ENCODE results near the gene RPTOR.

DNA sequence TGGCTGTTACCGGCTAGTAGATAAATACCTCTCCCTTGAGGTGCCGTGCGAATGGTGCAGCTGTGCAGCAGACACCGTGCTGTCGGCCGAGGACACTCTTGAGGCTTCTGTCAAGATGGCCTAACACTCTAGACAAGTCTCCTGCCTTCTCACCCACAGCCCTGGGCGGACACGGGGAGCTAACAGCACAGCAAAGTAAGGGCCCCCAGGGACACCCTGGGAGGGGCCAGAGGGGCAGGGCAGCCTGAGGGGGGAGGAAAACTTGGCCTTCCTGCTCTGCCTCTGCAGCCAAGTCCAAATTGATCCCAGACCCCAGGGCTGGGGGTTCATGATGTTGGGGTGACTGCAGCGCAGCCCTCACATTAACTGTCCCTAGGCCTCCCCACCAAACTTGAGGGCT lies 210.2 kb downstream of the RPTOR start:
- TF ChIP-seq CTCF (IDR thresholded peaks at IDR 0.05; ENCODE audit: extremely low read depth in 1 of 2, insufficient read depth in 1 of 2, low read depth in 1 of 2, low read length in 2 of 2) (no peak), POLR2A (IDR thresholded peaks at IDR 0.05; ENCODE audit: low read depth, low read length) (no peak), EZH2 (IDR thresholded peaks at IDR 0.05; ENCODE audit: borderline replicate concordance, low read depth, low read length, severe bottlenecking) (no peak)

All from endothelial cell of umbilical vein (primary cell).